HG02884 (cell line): ENCODE measurements around the gene CC2D1B.

Experiments used
- ATAC-seq: cut with Tn5 transposase; IDR thresholded peaks from one replicate; pipeline ENCODE4 v1.9.1; 2021; ENCODE audit warnings: mild to moderate bottlenecking, moderate library complexity; ENCODE audit not compliant: unreplicated experiment

CC2D1B gene

DNA sequence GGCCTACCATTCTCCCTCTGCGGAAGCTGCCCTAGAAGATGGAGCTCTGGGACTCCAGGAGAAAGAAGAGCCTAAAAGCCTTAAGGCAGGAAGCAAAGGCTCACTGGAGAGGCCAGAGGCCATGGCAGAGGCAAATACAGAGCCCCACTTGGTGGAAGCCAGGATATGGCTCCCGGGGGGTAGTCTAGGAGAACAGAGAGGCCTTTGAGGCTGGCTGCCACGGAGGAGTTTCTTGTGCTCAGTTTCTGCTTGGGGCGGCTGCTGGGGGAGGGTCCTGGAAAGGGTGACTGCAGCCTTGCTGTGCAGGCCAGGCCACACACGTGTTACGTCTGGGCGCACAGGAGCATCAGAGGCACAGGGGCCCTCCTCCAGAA, 5.4 kb downstream of the CC2D1B start:
- no peak for ATAC-seq

DNA sequence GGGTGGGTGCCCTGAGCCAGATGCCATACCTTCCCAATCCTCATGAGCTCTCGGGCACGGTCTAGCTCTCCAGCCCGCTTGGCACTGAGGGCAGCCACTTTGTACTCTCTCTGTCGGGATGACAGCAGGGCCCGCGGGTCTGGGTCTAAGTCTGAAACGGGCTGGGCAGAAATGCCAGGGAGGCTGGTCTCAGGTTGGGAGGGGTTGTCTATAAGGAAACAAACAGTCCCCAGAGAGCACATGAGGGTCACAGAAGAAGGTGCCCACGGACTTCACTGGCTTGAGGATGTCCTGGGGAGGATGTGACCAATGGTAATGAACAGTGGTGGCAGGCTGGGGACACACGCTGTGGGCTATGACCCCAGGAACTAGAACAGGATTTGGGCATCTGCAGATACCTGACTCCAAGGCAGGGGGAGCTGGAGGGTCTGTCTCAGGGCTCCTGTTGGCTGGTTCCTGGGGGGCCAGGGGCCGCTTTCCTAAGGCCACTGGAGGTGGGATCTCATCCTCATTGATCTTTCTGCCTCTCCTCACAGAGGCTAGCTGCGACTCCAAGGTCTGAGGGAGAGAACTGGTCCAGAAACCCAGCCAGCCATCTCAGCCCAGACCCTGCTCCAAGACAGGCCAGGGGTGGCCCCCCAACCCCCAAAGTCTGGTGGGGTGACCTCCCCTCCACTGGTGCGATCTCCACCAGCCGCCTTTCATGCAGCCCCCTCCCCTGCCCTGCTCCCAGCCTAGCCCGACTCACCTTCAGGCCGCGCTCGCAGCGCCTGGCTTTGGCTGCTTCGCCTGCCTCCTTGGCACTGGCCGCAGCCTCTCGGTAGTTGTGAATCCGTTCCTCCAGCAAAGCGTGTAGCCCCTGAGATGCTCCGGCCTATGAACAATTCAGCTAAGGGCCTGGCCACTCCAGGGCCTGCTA, 6.1 kb downstream of the CC2D1B start:
- ATAC-seq, result no peak

DNA sequence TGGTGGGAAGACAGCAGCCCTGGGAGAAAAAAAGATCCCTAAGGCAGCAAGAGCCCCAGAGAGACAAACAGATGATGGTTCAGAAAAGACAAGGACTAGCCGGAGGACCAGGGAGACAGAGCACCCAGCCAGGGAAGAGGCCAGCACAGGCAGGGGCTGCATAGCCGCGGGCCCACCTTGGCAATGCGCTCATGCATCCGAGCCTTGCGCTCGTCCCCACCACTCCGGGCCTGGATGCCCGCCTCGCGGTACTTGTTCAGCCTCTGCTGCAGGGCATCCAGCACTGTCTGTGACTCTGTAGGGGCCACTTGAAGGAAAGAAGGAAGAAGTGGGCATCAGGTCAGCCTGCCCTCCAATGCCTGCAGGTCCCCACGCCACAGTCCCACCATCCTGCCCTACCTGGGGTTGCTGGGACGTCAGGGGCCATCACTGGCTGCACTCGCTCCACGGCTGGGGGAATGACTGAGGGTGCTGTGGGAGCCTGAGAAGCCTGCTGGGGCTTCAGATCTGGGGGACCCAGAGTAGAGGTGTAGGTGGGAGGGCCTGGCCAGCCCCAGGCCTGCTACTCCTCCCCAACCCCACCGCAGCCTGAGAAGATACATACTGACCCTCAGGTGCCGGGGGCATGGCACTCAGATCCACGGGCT, 7.0 kb downstream of the CC2D1B start:
- ATAC-seq, result no peak

DNA sequence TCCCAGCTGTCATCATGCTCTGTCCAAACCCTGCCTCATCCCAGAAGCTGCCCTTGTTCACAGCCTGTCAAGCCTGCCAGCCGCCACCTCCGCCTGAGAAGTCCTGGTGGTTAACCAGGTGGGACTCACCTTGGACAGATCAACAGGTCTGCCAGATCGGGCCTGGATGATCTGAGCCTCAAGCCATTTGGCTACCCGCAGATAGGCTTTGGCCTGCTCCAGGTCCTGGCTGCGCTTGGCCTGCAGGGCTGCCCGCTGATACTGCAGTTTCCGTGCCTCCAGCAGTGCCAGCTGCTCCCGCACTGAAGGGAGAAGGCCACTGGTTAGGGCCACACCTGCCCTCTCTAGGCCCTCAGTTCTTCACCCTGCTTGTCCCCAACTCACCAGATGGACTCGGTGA, 8.6 kb downstream of the CC2D1B start:
- no peak for ATAC-seq

DNA sequence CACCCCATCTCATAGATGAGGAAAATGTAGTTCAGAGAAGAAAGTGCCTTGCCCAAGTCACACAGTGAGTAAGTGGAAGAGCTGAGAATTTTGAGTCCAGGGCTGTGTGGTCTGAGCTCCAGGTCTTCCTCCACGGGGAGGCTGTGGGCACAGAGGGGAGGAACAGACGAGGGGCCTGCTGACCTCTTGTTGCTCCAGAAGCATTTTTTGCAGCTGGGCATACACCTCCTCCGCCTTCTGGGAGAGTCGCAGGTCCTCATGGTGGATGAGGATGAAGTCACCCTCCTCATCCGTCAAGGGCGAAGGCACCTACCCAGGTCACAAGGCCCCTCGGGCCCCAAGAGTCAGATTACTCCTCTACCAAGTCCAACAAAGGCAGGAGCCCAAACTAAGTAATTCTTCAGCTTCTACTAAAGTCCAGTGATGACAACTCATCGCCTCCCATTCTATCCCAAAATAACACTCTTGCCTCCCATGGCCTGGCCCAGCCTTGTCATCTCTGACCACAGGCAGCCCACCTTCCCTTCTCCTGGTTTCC, 9.1 kb downstream of the CC2D1B start:
- no peak for ATAC-seq

DNA sequence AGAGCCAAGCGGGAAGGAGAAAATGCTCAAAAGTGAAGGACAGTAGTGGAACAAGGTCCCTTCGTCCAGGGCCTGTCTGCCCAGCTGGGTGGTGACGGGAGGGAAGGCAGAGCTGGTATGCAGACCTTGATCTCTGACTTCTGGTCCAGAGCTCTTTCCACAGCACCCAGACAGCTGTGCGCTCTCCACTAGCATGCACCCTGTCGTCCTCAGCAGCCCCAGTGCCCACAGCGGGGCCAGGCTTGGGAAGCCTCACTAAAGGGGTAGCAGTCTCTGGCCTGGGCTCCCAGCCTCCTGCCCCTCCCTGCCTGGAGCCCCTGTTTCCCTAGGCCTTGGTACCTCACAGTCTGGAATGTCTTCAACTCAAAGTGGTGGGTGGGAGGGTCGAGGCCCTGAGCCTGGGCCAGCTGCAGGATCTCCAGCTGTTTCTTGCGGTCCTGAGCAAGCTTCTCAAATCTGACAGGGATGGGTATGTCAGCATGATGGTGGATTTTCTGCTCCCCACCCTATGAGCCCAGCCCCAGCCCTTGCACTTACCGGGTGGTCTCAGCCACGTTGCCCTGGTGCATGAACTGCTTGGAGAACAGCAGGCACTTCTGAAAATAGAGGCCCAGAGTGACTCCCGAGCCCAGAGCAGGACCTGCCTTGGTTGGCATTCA, 10.0 kb downstream of the CC2D1B start:
- ATAC-seq, result no peak

DNA sequence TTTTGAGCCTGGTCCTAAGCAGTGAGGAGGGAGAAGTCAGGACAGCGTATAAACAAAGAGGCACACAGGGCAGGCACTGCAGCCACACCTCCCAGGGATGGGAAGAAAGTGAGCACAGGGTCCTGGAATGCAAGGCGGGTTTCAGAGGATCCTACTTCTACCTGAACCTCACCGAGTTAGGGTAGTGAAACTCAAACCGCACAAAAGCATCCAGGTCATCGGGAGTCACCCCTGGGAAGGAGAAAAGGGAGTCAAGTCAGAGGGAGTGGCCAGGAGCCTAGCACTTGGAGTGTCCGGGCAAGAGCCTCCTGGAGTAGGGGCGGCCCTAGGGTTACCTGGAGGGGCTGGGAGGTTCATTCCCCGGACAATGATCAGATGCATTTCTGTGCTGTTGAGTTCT, 10.6 kb downstream of the CC2D1B start:
- ATAC-seq, result no peak

DNA sequence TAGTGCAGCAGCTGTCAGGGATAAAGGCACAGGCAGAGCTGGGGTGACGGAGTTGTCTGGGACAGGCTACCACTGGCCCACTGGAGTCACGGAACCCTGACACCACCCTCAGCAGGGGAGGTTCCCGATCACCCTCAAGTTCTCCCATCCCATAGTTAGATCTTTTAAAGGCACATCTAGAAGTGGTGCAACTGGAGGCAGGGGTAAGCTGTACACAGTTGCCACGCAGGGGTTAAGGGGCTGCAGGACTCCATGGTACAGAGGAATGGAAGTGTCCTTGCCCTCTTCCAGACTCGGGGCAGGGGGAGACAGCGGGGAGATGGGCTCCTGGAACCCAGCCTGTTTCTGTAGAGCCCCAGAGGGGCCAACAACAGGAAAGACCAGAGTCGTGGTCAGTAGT, 13.3 kb downstream of the CC2D1B start:
- ATAC-seq, result no peak

DNA sequence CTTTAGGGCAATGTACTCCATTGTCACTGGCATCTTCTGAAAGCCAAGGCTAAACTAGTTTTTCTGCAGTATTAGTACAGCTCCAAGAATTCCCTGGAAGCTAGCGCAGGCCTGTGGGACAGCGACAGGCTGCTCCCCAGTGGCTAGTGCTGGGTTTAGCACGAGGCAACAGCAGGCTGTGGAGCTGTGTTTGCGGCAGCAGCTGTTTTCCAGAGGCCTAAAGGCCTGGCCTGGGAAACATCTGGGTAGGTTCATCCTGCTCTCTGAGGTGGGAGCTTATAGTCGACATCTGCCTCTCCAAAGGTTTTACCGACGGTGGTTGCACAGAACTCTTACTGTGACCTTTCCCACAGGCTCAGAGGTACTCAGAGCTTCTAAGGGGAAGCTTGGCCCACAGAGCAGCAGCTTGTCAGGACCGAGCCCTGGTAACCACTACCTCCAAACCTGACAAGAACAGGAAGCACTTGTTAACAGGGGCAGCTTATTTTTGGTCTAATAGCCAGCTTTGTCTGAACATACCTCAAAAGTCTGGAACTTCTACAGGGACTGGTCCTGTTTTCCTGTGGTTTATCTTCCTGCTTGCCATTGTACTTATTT, 17.2 kb downstream of the CC2D1B start:
- ATAC-seq, result no peak

DNA sequence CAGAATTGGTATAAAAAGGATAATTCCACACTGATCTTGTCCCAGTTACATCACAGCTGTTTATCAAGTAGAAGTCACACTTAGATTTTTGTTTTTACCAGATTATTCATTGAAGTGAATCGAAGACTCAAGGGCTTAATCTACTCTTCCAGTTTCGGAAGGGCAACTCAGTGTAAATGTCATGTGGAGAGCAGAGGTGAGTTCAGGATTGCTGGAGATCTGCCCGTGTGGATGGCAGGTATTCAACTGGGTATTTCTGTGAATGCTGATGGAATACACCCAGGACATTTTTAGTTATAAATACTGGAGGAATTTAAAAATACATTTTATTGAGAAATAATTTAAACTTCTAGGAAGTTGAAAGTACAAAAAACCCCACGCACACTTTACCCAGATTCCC, 19.4 kb downstream of the CC2D1B start:
- no peak for ATAC-seq

DNA sequence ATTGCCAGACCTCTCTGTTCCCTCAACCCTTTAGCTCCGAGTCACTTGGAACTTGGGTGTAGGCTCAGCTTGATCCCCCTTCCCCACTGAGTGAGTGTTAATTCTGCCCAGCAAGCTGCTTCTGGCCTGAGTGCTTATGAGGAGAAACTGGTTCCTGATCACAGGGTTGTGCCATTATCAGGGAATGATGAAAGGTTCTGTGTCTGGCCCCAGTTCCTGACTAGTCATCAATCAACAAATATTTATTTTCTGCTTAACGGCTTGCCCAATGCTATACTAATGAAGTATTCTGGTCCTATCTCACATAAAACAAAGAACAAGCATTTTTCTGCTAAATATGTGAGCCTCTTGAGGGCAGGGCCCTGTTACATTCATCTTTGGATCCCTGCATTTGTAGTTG, 20.8 kb downstream of the CC2D1B start:
- ATAC-seq, result no peak

DNA sequence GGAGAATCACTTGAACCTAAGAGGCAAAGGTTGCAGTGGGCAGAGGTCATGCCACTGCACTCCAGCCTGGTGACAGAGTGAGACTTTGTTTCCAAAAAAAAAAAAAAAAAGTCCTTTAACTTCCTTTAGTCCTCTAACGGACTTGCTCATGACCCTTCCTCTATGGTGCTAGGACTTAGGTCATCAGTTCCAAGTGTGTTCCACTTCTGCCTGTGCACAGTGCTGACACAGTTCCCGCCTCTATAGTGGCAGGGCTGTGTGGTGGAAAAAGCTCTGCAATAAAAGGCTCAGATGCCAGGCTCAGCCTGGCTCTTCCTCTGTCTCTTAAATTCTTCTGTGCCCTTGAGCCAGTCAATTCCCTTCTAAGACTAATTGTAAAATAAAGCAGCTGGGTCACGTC, 22.0 kb downstream of the CC2D1B start:
- no peak for ATAC-seq

DNA sequence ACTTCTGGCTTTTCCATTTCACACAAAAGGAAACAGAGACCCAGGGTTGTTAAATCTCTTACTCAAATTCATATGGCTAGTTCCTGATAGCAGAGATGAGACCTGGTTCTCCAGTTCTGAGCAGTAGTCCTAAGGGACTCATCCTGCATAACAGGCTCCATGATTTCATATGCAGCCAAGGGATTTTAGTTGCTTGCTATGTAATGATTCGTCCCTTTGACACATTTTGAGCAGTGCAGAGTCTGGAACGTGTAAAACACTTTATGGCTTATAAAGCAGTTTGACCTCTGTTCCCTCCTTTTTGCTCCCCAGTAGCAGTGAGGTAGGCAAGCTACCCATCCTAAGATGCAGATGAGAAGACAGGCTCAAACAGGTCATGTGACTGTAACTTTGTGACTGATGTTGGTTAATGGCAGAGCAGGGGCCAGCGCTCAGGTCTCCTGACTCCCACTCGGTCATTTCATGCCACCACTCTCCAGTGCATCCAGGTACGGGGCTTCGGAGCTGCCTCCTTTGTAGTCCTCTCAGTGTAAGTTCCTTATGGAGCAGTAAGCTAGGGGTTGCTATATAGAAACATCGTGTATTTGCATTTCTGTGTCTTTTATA, 24.2 kb downstream of the CC2D1B start:
- ATAC-seq, result no peak

DNA sequence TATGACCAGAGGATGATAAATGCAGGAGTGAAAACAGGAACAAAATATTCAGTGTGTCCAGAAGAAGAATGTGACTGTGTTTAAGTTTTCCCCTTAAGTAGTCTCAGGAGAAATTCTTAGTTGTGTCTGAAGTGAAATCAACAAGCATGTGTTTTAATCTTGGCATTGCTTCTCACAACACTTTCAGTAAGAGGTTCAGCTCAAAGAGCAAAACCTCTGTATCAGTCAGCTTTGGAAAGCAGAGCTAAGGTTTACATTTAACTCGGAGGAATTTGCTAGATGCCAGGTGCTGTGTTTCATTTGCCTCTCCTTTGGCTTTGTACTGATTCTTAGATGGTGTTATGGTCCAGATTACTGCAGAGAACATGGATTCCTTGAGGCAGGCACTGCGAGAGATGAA, 28.6 kb downstream of the CC2D1B start:
- no peak for ATAC-seq

DNA sequence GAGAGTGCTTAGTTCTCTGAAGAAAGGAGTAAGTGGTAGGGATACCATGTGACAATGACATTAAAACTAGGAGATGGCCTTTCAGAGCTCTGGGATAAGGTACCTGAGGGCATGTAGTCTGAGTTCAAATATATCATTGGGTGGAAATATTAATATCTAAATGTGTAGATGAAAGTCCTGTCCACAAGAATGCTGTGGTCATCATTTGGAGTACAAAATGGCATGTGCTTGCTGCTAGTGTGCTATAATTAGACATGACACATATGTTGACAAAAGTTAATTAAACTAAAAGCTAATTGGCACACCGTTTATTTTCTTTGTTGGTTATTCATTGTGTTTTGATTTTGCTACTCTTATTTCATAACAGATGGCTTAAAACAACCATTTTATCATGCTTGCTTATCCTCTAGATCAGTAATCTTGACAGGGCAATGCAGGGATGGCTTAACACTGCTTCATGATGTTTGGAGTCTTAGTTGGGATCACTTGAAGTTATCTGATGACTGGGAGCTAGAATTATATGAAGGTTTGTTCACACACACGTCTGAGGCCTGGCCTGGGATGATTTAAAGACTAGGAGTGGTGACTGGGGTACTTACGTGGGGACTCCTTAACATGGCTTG, 31.0 kb downstream of the CC2D1B start:
- ATAC-seq, result no peak

DNA sequence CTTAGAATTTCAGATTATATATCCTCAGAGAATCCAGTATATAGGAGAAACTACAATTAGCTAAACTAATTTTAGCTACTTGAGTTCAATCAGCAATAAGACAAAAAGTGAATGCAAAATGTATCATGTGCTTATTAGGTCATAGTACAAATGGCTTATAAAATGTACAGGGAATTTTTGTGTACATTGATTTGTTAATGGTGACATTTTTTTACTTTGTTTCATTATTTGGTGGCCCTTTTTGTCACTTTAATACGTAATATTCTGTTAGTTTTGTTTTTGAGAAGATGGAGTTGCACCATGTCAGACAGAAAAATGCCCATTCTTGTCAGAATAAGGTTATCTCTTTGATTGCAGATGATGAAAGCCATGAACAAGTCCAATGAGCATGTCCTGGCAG, 33.6 kb downstream of the CC2D1B start:
- ATAC-seq, result no peak

DNA sequence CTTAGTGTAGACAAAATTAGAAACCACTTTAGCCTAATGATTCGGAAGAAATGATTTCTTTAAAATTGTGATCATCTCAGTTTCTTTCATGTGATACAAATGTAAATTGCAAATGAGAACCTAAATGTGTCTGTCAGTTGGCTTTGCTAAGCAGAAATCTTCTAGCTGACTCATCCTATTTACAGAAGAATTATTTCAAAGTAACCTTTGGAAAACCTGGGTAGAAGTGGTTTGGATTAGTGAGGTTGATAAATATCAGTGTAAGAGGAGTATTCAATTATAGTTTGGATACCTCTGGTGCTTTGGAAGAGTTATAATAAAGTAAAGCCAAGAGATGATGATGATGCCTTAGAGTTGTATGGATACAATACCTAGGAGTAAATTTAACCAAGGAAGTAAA, 37.4 kb downstream of the CC2D1B start:
- ATAC-seq, result no peak

DNA sequence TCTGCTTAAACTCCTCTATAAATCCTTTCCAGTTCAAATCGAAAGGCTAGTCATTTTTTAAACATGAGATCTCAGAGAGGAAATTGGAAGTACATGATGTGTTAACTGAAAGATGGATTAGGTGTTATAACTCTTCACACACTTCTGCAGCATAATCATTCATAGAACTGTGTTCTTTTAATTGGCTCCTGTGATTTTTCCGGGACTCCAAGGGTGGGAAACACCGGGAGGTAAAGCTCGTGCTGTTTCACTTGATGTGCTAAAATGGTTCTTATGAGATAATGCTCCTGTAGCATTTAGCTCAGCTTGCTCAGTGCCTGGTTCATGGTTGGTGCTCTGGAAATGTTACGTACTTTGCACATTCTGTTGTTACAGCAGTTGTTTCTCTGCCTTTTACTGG, 40.2 kb downstream of the CC2D1B start:
- ATAC-seq, result no peak

DNA sequence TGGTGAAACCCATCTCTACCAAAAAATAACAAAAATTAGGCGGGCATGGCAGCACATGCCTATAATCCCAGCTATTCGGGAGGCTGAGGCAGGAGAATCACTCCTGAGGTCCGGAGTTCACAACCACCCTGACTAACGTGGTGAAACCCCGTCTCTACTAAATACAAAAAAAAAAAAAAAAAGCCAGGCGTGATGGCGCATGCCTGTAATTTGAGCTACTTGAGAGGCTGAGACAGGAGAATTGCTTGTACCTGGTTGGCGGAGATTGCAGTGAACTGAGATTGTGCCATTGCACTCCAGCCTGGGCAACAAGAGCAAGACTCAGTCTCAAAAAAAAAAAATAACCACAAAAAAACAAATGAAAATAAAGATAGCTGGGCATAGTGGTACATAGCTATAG, 42.3 kb downstream of the CC2D1B start:
- ATAC-seq, result no peak

DNA sequence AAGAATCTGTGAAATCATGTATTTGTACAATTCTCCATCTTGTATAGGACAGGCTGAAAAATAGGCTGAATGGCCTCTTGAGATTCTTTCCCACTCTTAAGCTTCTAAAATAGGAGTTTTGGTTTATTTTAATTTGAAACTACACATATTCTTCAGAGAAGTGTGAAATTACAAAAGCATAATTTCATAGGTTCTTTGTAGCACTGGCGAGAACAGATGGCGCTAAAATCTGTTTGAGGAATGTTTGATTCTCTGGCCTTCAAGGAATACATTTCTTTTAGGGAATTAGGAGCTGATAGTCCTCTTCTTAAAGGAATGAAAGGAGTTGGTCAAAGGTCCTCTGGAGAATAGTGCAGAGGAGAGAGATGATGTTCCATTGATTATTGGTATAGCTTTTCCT, 44.9 kb downstream of the CC2D1B start:
- no peak for ATAC-seq
